ENCODE results near the gene CYP19A1.
A peak's percentile ranks its signal among the peaks of the same experiment; 100 is the strongest.
"Not testable (repeated sequence)": the region's sequence is repeated elsewhere in the genome, so short reads cannot be mapped to it uniquely, and the experiment has no call there.

The CYP19A1 gene

GRCh38 chr15:51267051-51267702, 71.2 kb downstream of the CYP19A1 start:
- H3K9ac ChIP-seq (ENCODE audit: low read depth in 1 of 2, low read length in 2 of 2), result peak overlapping the region in 1 of 2 donors; percentile 2
- no peak overlapping the region for H3K27ac ChIP-seq (ENCODE audit: low read depth, low read length)
- H3K4me1 ChIP-seq (ENCODE audit: control insufficient read depth in 1 of 2, insufficient read depth in 2 of 2, low read length in 2 of 2), result peaks cover 0 to 16% of the 10 kb centered on the region in 2 donors
- H3K27me3 ChIP-seq (ENCODE audit: control insufficient read depth in 1 of 2, insufficient read depth in 2 of 2, low read length in 2 of 2), result peaks cover 20 to 32% of the 10 kb centered on the region in 2 donors
- peak overlapping the region; percentile 61 to 64 for H3K4me3 ChIP-seq (ENCODE audit: low read depth in 1 of 2, low read length in 2 of 2)
- H3K36me3 ChIP-seq (ENCODE audit: control insufficient read depth in 1 of 2, insufficient read depth in 2 of 2, low read length in 2 of 2), result no peaks in the 10 kb centered on the region
- no peaks in the 10 kb centered on the region for H3K9me3 ChIP-seq (ENCODE audit: control insufficient read depth in 1 of 2, low read length in 2 of 2)

GRCh38 chr15:51266656-51267050, 71.7 kb downstream of the CYP19A1 start:
- H3K9ac ChIP-seq (ENCODE audit: low read depth in 1 of 2, low read length in 2 of 2), result no peak overlapping the region
- H3K4me1 ChIP-seq (ENCODE audit: control insufficient read depth in 1 of 2, insufficient read depth in 2 of 2, low read length in 2 of 2), result peaks cover 0 to 16% of the 10 kb centered on the region in 2 donors
- H3K27ac ChIP-seq (ENCODE audit: low read depth, low read length), result no peak overlapping the region
- H3K9me3 ChIP-seq (ENCODE audit: control insufficient read depth in 1 of 2, low read length in 2 of 2), result peaks cover 0 to 4% of the 10 kb centered on the region in 2 donors
- H3K36me3 ChIP-seq (ENCODE audit: control insufficient read depth in 1 of 2, insufficient read depth in 2 of 2, low read length in 2 of 2), result no peaks in the 10 kb centered on the region
- H3K27me3 ChIP-seq (ENCODE audit: control insufficient read depth in 1 of 2, insufficient read depth in 2 of 2, low read length in 2 of 2), result peaks cover 20 to 32% of the 10 kb centered on the region in 2 donors
- H3K4me3 ChIP-seq (ENCODE audit: low read depth in 1 of 2, low read length in 2 of 2), result peak overlapping the region; percentile 61 to 64

GRCh38 chr15:51265037-51265555, 73.3 kb downstream of the CYP19A1 start:
- Histone ChIP-seq H3K9me3 (ENCODE audit: control insufficient read depth in 1 of 2, low read length in 2 of 2) (peaks cover 0 to 8% of the 10 kb centered on the region in 2 donors), H3K27me3 (ENCODE audit: control insufficient read depth in 1 of 2, insufficient read depth in 2 of 2, low read length in 2 of 2) (peaks cover 20 to 32% of the 10 kb centered on the region in 2 donors), H3K9ac (ENCODE audit: low read depth in 1 of 2, low read length in 2 of 2) (no peak overlapping the region), H3K27ac (ENCODE audit: low read depth, low read length) (no peak overlapping the region), H3K36me3 (ENCODE audit: control insufficient read depth in 1 of 2, insufficient read depth in 2 of 2, low read length in 2 of 2) (no peaks in the 10 kb centered on the region), H3K4me1 (ENCODE audit: control insufficient read depth in 1 of 2, insufficient read depth in 2 of 2, low read length in 2 of 2) (peaks cover 0 to 16% of the 10 kb centered on the region in 2 donors), H3K4me3 (ENCODE audit: low read depth in 1 of 2, low read length in 2 of 2) (no peak overlapping the region)

- H3K27ac ChIP-seq (ENCODE audit: low read depth, low read length), result no peak overlapping the region
- peaks cover 0 to 8% of the 10 kb centered on the region in 2 donors for H3K9me3 ChIP-seq (ENCODE audit: control insufficient read depth in 1 of 2, low read length in 2 of 2)
- no peak overlapping the region for H3K4me3 ChIP-seq (ENCODE audit: low read depth in 1 of 2, low read length in 2 of 2)
- peaks cover 16 to 32% of the 10 kb centered on the region in 2 donors for H3K27me3 ChIP-seq (ENCODE audit: control insufficient read depth in 1 of 2, insufficient read depth in 2 of 2, low read length in 2 of 2)
- H3K9ac ChIP-seq (ENCODE audit: low read depth in 1 of 2, low read length in 2 of 2), result no peak overlapping the region
- peaks cover 0 to 16% of the 10 kb centered on the region in 2 donors for H3K4me1 ChIP-seq (ENCODE audit: control insufficient read depth in 1 of 2, insufficient read depth in 2 of 2, low read length in 2 of 2)
- no peaks in the 10 kb centered on the region for H3K36me3 ChIP-seq (ENCODE audit: control insufficient read depth in 1 of 2, insufficient read depth in 2 of 2, low read length in 2 of 2)
Observed at GRCh38 chr15:51263726-51264125, 74.7 kb downstream of the CYP19A1 start.

- H3K9ac ChIP-seq (ENCODE audit: low read depth in 1 of 2, low read length in 2 of 2), result no peak overlapping the region
- H3K27me3 ChIP-seq (ENCODE audit: control insufficient read depth in 1 of 2, insufficient read depth in 2 of 2, low read length in 2 of 2), result peaks cover 15 to 27% of the 10 kb centered on the region in 2 donors
- no peak overlapping the region for H3K4me3 ChIP-seq (ENCODE audit: low read depth in 1 of 2, low read length in 2 of 2)
- H3K27ac ChIP-seq (ENCODE audit: low read depth, low read length), result no peak overlapping the region
- peaks cover 0 to 8% of the 10 kb centered on the region in 2 donors for H3K9me3 ChIP-seq (ENCODE audit: control insufficient read depth in 1 of 2, low read length in 2 of 2)
- peaks cover 0 to 15% of the 10 kb centered on the region in 2 donors for H3K4me1 ChIP-seq (ENCODE audit: control insufficient read depth in 1 of 2, insufficient read depth in 2 of 2, low read length in 2 of 2)
- no peaks in the 10 kb centered on the region for H3K36me3 ChIP-seq (ENCODE audit: control insufficient read depth in 1 of 2, insufficient read depth in 2 of 2, low read length in 2 of 2)
Observed at GRCh38 chr15:51263116-51263515, 75.3 kb downstream of the CYP19A1 start.

GRCh38 chr15:51262463-51262862, 75.9 kb downstream of the CYP19A1 start:
- Histone ChIP-seq H3K4me1 (ENCODE audit: control insufficient read depth in 1 of 2, insufficient read depth in 2 of 2, low read length in 2 of 2) (peaks cover 0 to 10% of the 10 kb centered on the region in 2 donors), H3K9ac (ENCODE audit: low read depth in 1 of 2, low read length in 2 of 2) (no peak overlapping the region), H3K27ac (ENCODE audit: low read depth, low read length) (no peak overlapping the region), H3K4me3 (ENCODE audit: low read depth in 1 of 2, low read length in 2 of 2) (no peak overlapping the region), H3K36me3 (ENCODE audit: control insufficient read depth in 1 of 2, insufficient read depth in 2 of 2, low read length in 2 of 2) (no peaks in the 10 kb centered on the region), H3K27me3 (ENCODE audit: control insufficient read depth in 1 of 2, insufficient read depth in 2 of 2, low read length in 2 of 2) (peaks cover 13 to 22% of the 10 kb centered on the region in 2 donors), H3K9me3 (ENCODE audit: control insufficient read depth in 1 of 2, low read length in 2 of 2) (peaks cover 0 to 8% of the 10 kb centered on the region in 2 donors)

GRCh38 chr15:51261113-51261512, 77.3 kb downstream of the CYP19A1 start:
- H3K4me1 ChIP-seq (ENCODE audit: control insufficient read depth in 1 of 2, insufficient read depth in 2 of 2, low read length in 2 of 2); H3K9ac ChIP-seq (ENCODE audit: low read depth in 1 of 2, low read length in 2 of 2); H3K36me3 ChIP-seq (ENCODE audit: control insufficient read depth in 1 of 2, insufficient read depth in 2 of 2, low read length in 2 of 2); H3K9me3 ChIP-seq (ENCODE audit: control insufficient read depth in 1 of 2, low read length in 2 of 2); H3K4me3 ChIP-seq (ENCODE audit: low read depth in 1 of 2, low read length in 2 of 2); H3K27ac ChIP-seq (ENCODE audit: low read depth, low read length): not testable (repeated sequence)
- peaks cover 4 to 10% of the 10 kb centered on the region in 2 donors for H3K27me3 ChIP-seq (ENCODE audit: control insufficient read depth in 1 of 2, insufficient read depth in 2 of 2, low read length in 2 of 2)

GRCh38 chr15:51260202-51260601, 78.2 kb downstream of the CYP19A1 start:
- Histone ChIP-seq H3K4me3 (ENCODE audit: low read depth in 1 of 2, low read length in 2 of 2) (no peak overlapping the region), H3K9ac (ENCODE audit: low read depth in 1 of 2, low read length in 2 of 2) (no peak overlapping the region), H3K4me1 (ENCODE audit: control insufficient read depth in 1 of 2, insufficient read depth in 2 of 2, low read length in 2 of 2) (no peaks in the 10 kb centered on the region), H3K27ac (ENCODE audit: low read depth, low read length) (no peak overlapping the region), H3K9me3 (ENCODE audit: control insufficient read depth in 1 of 2, low read length in 2 of 2) (peaks cover 0 to 8% of the 10 kb centered on the region in 2 donors), H3K27me3 (ENCODE audit: control insufficient read depth in 1 of 2, insufficient read depth in 2 of 2, low read length in 2 of 2) (peaks cover 3 to 6% of the 10 kb centered on the region in 2 donors), H3K36me3 (ENCODE audit: control insufficient read depth in 1 of 2, insufficient read depth in 2 of 2, low read length in 2 of 2) (no peaks in the 10 kb centered on the region)

- Histone ChIP-seq H3K4me1 (ENCODE audit: control insufficient read depth in 1 of 2, insufficient read depth in 2 of 2, low read length in 2 of 2) (no peaks in the 10 kb centered on the region), H3K4me3 (ENCODE audit: low read depth in 1 of 2, low read length in 2 of 2) (no peak overlapping the region), H3K36me3 (ENCODE audit: control insufficient read depth in 1 of 2, insufficient read depth in 2 of 2, low read length in 2 of 2) (no peaks in the 10 kb centered on the region), H3K27ac (ENCODE audit: low read depth, low read length) (no peak overlapping the region), H3K9me3 (ENCODE audit: control insufficient read depth in 1 of 2, low read length in 2 of 2) (no peaks in the 10 kb centered on the region), H3K27me3 (ENCODE audit: control insufficient read depth in 1 of 2, insufficient read depth in 2 of 2, low read length in 2 of 2) (no peaks in the 10 kb centered on the region), H3K9ac (ENCODE audit: low read depth in 1 of 2, low read length in 2 of 2) (no peak overlapping the region)
Observed at GRCh38 chr15:51255533-51255932, 82.9 kb downstream of the CYP19A1 start.

GRCh38 chr15:51253366-51253765, 85.0 kb downstream of the CYP19A1 start:
- no peaks in the 10 kb centered on the region for H3K9me3 ChIP-seq (ENCODE audit: control insufficient read depth in 1 of 2, low read length in 2 of 2)
- no peak overlapping the region for H3K27ac ChIP-seq (ENCODE audit: low read depth, low read length)
- H3K36me3 ChIP-seq (ENCODE audit: control insufficient read depth in 1 of 2, insufficient read depth in 2 of 2, low read length in 2 of 2), result no peaks in the 10 kb centered on the region

More at GRCh38 chr15:51253366-51253765, 85.0 kb downstream of the CYP19A1 start:
- Histone ChIP-seq H3K9ac (ENCODE audit: low read depth in 1 of 2, low read length in 2 of 2) (no peak overlapping the region), H3K4me1 (ENCODE audit: control insufficient read depth in 1 of 2, insufficient read depth in 2 of 2, low read length in 2 of 2) (no peaks in the 10 kb centered on the region), H3K27me3 (ENCODE audit: control insufficient read depth in 1 of 2, insufficient read depth in 2 of 2, low read length in 2 of 2) (no peaks in the 10 kb centered on the region), H3K4me3 (ENCODE audit: low read depth in 1 of 2, low read length in 2 of 2) (no peak overlapping the region)
